Epithelial cell of esophagus (primary cell): ENCODE results near the gene CTBP2.

ENCODE experiments used
- DNase-seq: peaks from one replicate; pipeline ENCODE4 v3.0.0; 2010; ENCODE audit warnings: low read depth
- H3K4me3 ChIP-seq: 2 replicates; pipeline ENCODE4 v1.5.1; 2011; ENCODE audit warnings: mild to moderate bottlenecking, low read length, control low read depth
- TF ChIP-seq, protein P1 (sequence below): IDR thresholded peaks from 2 replicates; pipeline ENCODE4 v1.5.1; 2011; ENCODE audit warnings: low read depth, mild to moderate bottlenecking, low read length, control low read depth, inconsistent platforms; ENCODE audit not compliant: insufficient read depth; ENCODE audit errors: missing control alignments

CTBP2 gene

DNA sequence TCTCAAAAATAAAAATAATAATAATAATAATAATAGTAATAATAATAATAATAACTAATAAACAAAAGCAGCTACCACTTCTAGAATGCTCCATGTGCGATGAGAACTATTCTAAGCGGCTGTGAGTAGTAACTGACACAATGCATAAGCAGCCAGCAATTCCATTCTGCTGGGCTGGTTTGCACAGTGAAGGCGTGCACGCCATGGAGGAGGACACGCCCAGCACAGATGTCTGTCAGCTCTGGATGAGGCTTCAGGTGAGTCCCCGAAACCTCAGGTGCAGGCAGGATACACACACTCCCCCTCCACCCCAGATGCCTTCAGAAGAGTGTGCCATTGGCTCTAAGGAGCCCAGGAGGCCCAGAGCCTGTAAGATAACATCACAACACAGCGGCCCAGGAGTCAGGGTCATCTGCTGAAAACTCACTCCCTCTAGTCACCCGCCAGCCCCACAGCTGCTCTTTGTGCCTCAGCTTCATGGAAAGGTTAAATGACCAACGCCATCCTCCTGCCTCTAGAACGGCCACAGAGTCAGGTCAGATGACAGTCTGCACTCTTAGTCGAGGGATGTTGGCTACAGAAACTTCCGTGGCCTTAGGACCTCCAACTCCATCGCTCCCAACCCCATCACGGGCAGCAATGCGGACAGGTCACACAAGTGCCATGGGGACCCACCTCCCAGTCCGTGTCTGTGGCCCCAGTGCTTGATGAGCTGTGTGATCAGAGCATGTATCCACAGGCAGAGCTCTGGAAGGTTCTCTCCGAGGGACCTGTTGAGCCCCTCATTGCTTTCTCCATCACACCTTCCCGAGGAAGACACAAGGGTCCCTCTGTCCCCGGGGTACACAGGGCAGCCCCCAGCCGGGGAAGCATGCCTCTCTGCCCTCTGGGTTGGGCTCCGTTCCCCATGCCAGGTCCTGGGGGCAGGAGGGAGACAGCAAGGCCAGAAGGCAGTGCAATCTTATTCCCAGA lies 103.9 kb downstream of the CTBP2 start:
- peak; percentile 48 for DNase-seq
- TF ChIP-seq, protein P1, sequence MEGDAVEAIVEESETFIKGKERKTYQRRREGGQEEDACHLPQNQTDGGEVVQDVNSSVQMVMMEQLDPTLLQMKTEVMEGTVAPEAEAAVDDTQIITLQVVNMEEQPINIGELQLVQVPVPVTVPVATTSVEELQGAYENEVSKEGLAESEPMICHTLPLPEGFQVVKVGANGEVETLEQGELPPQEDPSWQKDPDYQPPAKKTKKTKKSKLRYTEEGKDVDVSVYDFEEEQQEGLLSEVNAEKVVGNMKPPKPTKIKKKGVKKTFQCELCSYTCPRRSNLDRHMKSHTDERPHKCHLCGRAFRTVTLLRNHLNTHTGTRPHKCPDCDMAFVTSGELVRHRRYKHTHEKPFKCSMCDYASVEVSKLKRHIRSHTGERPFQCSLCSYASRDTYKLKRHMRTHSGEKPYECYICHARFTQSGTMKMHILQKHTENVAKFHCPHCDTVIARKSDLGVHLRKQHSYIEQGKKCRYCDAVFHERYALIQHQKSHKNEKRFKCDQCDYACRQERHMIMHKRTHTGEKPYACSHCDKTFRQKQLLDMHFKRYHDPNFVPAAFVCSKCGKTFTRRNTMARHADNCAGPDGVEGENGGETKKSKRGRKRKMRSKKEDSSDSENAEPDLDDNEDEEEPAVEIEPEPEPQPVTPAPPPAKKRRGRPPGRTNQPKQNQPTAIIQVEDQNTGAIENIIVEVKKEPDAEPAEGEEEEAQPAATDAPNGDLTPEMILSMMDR, result no peak
- H3K4me3 ChIP-seq, result no peak overlapping the region

GRCh38 chr10:125055446-125055845 lies 104.9 kb downstream of the CTBP2 start:
- DNase-seq, result no peak
- no peak overlapping the region for H3K4me3 ChIP-seq
- TF ChIP-seq, protein P1, result no peak

- H3K4me3 ChIP-seq, result no peak overlapping the region
- DNase-seq, result no peak
- TF ChIP-seq, protein P1, result no peak
Observed at GRCh38 chr10:125054669-125055268, 105.6 kb downstream of the CTBP2 start.

DNA sequence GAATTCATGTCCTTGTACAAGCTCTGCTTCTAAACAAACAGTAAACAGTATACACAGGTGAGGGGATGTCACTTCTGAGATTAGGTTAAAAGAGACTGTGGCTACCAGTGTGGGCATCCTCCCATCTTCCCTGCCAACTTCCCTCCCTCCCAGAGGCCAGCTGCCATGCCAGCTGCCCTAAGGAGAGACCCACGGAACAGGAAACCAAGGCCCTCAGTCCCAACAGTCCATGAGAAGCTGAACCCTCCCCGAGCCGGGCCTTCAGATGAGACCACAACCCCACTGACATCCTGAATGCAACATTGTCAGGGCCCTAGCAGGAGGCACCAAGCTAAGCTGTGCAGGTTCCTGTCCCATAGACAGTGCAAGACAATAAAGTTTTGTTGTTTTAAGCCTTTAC lies 106.1 kb downstream of the CTBP2 start:
- no peak for DNase-seq
- H3K4me3 ChIP-seq, result no peak overlapping the region
- TF ChIP-seq, protein P1, result no peak

- H3K4me3 ChIP-seq, result no peak overlapping the region
- TF ChIP-seq, protein P1, result no peak
- no peak for DNase-seq
Observed at GRCh38 chr10:125052146-125052545, 108.2 kb downstream of the CTBP2 start.

GRCh38 chr10:125050383-125050782 lies 110.0 kb downstream of the CTBP2 start:
- TF ChIP-seq, protein P1, result no peak
- DNase-seq, result no peak
- no peak overlapping the region for H3K4me3 ChIP-seq
